ENCODE data around the gene MIB1.

MIB1 gene

DNA sequence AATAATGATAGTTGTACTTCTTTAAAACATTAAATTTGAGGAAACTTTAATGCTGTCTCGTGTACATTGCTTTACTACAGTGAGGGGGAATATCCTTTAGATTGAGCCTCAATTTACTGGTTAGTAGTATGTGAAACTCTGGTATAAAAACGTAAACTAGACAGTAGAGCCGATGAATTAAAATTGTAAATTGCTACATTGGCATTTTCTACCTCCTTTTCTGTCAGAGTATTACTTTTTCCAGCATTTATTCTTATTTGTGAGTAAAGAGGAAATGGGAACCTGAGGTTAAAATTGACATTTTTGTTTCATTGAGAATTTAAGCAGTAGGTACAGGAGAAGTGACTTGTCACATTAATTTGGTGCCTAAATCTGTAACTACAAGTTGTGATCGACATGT is 128.2 kb downstream of the MIB1 start:
- no peak for DNase-seq

DNA sequence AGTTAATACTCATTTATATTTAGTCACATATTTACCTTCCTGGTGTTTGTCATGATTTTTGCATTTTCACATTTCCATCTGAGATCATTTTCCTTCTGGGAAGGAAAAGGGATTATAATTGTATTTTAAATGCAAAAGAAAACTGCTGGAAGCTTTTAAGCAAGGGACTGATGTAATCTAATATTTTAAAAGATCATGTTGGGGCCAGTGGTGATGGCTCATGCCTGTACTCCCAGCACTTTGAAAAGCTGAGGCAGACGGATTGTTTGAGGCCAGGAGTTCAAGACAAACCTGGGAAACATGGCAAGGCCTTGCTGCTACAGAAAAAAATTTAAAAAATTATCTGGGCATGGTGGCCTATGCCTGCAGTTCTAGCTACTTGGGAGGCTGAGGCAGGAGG is 149.0 kb downstream of the MIB1 start:
- no peak for DNase-seq

DNA sequence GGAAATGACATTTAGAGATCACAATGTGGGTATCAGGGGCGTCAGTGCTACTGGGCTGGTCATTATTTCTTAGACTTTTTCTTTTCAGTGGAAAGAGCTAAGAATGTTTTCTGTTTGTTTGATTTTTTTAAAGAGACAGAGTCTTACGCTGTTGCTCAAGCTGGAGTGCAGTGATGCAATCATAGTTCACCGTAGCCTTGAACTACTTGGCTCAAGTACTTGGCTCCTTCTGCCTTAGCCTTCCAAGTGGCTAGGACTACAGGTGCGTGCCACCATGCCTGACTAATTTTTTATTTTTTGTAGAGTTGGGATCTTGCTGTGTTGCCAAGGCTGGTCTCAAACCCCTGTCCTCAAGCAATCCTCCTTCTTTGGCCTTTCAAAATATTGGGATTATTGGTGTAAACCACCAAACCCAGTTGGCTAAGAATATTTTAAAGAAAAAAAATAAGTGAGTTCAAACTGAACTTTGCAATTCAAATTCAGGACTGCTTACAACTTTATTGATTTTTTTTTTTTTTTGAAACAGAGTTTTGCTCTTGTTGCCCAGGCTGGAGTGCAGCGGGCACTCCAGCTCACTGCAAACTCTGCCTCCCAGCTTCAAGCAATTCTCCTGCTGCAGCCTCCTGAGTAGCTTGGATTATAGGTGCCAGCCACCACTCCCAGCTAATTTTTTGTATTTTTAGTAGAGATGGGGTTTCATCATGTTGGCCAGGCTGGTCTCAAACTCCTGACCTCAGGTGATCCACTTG is 154.2 kb downstream of the MIB1 start:
- no peak for DNase-seq

DNA sequence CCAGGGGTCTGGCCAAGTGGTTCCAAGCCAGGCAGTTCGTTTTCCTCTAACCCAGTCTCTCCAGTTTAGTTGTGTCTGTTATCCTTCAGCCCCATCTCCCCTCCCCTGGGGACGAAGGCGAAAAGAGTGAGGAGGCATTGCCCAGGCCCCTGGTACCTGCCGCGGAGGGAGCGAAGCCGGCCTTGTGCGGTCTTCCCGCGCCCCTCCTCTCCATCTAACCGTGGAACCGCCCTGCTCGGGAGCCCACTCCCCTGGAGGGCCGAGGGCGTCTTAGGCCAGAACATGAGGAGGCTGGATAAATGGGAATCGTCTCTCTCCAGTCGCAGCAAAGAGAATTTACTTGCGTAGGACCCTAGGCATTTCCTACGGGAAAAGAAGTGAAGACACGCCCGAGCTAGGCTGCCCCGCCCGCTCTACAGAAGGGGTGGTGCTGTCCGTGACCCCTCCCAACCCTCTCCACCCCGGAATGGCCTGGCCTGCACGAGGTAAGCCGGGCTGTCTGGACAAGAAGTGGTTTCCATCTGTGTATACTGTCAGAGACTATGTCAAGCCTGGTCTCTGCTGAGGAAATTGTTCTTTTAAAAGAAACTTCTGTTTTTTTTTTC is 156.2 kb downstream of the MIB1 start:
- DNase-seq, result no peak

DNA sequence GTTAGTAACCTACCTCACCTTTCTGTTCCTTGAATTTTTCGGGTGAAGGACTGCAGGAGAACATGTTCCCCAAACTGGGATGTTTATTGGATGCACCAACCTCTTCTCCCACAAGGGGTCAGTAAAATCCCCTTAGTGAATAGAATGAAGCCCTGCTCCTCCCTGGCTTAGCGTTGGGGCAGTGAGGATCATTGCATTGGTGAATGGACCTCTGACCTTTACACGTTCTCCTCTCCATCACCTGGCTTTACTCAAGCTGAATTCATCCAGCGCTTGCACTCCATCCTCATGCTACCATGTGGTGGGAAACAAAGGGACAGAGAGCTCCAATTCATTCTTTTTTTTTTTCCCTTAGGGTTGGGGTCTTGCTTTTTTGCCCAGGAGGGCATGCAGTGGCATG is 157.2 kb downstream of the MIB1 start:
- DNase-seq, result peak in 14 of 58 donors; percentile 0 to 10 (median 2)

DNA sequence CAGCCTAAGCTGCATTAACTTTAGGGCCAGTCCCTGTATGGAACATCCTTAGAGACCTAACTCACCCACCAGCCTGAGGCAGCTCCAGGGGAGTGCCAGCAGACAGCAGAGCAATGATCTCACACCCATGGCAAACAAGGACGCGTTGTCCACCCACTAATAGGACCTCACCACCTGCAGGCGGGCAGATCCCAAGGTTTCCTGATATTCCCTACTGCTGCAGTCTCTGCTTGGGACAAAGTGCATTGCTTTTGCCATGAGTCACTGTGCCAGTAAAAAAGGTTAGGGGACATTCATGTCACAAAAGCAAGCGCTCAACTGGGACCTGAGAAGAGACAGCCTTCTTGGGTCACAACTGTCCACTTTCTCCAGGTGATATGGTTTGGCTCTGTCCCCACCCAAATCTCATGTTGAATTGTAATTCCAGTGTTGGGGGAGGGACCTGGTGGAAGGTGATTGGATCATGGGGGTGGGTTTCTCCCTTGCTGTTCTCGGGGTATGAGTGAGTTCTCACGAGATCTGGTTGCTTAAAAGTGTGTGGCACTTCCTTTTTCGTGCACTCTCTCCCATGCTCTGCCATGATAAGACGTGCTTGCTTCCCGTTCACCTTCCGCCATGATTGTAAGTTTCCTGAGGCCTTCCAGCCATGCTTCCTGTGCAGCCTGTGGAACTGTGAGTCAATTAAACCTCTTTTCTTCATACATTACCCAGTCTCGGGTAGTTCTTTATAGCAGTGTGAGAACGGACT is 160.2 kb downstream of the MIB1 start:
- DNase-seq, result no peak

DNA sequence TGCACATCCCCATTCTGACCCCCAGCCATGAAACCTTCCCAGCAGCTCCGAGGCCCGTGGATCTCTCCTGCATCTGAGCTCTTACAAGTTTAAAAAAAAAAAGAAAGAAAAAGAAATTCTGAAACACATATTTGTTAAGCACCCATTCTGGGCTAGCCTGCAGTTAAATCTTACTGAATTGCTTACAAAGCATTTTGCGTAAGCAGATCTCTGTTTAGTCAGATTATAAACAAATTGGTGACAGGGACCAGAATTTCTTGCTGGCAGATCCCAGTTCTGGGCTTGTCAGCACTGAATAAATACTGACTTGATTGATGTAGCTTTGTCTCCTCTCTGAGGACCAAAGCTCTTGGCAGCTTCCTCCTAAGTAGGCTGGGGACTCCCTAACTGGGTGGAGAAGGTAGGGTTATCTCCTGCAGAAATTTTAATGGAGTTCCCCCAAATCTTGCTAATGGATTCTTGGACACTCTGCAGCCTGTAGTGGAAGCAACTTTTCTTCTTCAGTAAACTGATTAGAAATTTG is 160.9 kb downstream of the MIB1 start:
- no peak for DNase-seq

DNA sequence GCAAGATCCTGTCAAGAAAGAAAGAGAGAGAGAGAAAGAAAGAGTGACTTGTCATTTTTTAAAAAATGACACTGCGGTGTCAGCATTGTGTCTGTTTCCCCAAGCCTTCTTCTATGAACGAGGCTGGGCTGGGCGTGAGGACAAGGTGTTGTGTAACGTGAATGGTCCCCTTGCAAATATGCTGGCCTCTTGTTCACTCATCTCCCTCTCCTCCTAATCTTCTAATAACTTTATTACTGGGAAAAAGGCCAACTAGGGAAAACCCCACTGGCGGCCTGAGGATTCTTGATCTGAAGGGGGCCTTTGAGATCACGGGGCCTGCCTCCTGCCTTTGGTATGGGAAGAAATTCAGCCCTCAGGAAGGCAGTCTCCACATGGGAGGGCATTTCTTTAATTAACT is 163.1 kb downstream of the MIB1 start:
- no peak for DNase-seq

DNA sequence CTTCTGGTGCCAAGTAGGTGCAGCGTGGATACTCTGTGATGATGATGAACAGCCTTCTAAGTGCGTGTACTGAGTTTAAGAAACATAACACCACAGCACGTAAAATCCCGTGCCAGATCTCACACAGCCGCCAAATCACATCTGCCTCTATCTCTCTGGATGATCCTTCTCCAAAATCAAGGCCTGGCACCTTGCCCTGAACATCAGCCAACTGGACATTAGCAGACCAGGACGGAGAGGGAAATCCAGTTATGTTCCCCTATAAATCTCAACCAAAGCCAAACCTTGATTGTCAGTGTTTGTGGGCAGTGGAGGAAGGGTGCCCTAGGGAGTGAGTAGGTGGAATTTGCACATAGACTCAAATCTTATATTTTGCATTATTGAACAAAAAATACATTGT is 164.3 kb downstream of the MIB1 start:
- peak in 1 of 58 donors; percentile 17 for DNase-seq

DNA sequence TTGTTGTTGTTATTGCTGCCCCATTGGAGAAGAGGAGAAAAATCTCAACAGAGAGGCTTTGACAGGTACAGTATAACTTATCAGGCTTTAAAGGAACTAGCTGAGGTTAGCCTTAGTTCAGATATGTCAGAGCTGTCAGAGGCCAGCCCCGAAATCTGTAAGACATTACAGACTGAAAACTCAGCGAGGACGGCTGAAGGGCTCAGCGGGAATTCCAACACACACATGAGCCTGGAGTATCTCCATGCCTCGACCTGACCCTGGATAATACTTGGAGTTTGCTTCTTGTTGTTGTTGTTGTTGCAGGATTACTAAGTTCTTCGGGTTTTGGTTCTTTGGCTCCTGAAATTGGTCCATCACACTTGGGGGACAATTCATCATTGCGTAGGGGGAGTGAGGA is 166.9 kb downstream of the MIB1 start:
- DNase-seq, result no peak

DNA sequence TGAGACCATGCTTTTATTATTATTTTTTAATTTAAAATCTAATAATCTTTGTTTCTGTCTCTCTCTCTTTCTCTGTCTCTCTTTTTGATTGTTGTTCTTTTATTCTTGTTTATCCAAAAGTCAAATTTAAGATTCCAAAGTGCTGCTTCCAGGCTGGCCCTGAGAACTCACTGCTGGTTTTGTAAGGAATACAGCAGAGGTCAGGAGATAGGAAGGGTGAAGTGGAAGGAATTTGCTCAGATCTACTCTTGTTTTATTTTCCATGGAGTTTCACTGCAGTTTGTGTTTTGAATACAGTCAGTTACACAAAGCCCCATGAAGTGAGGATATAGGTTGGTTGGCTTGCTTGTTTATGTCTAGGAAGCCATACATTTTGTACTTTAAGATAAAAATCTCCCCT is 168.1 kb downstream of the MIB1 start:
- DNase-seq, result no peak

DNA sequence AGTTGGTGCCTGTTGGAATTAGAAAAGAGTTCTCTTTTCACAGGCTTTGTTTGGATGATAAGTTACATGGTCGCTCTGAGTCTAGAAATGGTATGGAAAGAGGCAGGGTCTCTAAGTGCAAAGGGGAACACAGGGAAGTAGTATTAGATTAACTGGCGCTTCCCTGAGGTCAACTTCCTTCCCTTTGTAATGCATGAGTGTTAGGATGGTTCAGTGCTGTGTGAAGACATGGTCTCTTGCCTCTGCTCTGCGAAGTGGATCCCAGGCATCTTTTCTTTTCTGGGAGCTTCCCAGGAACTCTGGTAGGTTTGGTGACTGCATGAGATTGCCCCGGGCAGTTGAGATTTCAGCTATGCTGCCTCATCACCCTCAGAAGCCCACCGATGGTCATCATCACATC is 170.3 kb downstream of the MIB1 start:
- DNase-seq, result no peak

DNA sequence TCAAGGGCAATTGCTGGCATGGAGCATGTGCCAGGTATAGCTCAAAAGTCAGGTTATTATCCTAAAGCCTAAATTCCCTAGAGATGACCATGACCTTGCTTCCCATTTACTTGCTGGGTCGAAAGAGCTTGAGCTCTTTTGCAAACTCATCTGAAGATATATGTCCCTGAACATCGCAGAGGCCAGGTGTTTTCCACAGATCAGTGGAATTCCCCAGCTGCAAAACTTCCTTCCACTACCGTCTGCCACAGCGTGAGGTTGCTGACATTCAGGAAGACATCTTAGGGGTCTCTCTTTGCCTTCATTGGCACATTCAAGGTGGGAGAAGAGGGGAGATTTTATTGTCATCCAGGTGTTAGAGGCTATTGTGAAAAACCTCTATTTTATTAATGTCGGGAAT is 171.0 kb downstream of the MIB1 start:
- no peak for DNase-seq

DNA sequence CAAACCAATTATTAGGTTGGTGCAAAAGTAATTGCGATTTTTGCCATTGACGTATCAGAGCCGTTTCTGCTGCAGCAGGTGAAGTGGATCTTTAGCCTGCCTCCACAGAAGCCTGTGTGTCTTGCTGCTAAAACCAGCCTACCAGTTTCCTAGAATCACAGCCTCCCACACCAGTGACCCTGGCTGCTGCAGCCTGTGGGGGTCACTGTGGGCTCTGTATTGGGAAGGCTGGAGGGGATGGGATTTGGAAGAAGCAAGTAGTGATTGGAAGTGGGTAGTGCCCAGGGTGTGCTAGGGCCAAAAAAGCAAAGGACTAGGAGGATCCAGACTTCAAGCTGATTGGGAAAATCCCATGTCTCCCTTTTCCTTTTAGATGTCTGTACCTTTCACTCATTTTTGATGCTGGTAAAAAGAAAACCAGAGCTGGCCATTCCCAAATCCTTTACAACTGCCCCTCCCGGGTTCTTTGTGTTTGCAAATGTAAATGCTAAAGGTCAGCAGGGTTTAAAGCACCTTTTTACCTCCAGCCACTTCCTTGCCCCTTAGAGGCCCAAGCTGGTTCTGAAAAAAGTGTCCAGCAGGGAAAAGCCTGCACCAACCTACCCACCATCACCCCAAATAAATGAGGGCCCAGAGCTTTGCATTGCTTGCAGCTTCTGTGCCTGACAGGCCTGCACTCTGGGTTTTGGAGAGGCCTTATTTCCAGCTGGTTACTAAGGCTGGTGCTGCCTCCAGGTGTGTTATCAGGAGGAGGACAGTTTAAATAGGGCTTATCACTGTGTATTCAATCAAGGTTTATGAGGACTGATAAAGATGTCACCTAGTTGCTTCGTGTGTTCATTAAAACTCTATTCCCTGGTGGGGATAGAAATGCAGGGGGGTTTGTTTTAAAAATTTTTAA is 172.0 kb downstream of the MIB1 start:
- DNase-seq, result no peak

DNA sequence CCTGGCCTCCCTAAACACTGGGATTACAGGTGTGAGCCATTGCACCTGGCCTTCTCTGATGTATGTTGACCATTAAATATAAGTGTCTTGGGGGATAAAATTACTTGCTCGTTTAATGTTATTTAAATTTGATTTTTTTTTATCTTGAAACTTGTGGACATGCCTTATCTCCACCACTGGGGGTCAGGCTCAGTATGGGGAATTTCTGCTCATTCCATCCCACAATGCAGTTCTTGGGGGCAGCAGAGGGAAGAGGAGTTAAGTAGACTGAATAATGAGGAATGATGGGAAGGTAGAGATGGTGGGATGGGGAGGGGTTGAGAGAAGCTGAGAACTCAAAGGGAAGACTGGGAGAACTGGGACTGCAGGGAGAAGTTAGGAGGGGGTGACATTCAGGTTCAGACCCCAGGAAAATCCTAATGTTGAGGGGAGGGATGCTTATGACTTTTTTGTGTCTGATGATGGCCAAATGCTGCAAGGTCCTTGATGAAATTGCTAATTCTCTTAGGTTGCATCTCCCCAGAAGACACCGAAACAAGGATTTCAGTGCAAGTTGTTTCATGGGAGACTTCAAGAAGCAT is 174.2 kb downstream of the MIB1 start:
- no peak for DNase-seq

DNA sequence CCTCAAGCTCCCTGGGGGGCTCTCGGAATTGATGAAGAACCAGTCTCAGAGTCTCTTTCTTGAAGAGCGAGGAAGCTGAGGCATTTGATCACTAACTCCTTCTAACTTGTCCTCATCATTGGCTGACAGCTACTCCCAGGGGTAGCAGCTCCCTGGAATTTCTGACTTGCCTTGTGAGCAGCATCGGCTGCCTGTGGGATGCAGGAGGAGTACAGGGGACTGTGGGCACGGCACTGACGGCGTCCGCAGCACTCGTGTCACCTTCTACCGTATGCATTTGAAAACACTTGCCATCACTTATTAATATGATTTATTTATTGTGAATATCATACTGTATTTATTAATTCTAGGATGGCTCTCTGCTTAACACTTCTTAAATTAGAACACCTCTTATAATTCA is 175.0 kb downstream of the MIB1 start:
- no peak for DNase-seq

DNA sequence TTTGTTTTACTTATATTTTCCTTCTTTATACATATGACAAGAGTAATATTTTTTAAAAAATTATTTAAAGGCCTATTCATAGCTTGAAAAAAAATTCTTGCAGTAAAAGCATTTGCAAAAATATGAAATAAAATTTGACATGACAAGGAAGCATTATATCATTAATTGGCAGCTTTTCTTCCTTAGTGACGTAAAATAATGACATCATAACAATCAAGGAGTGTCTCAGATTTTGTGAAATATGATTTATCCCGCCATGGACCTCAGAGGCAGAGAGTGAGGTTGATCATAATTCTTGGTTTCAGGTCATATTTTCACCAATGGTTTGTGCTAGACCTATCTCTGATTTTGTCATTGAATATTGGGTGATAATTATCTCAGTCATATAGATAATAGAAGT is 176.0 kb downstream of the MIB1 start:
- no peak for DNase-seq

DNA sequence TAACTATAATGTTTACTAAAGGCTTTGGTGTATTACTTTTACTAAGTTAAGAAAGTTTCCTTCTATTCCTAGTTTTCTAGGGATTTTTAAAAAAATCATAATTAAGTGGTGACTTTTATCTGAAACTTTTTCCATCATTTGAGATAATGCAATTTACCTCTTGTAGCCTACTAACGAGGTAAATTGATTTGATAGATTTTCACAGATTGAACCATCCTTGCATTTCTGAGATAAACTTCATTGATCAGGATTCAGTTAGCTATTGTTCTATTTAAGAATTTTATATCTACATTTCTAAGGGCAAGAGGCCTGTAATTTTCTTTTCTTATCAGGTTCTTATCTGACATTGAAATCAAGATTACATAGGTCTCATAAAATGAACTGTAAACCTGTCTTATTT is 178.1 kb downstream of the MIB1 start:
- DNase-seq, result no peak
